DMS53 treated with DMSO at 0.1 percent for 48 hours (cell line): ENCODE measurements around the gene AGAP1.

Experiments used
- DNase-seq: peaks from one replicate; lab custom pipeline; 2025; ENCODE audit not compliant: unreplicated experiment; lab: John Stamatoyannopoulos, UW

Gene AGAP1

GRCh38 chr2:235507928-235508327 is 14.1 kb downstream of the AGAP1 start:
- DNase-seq, result no peak

GRCh38 chr2:235508371-235509160 is 14.7 kb downstream of the AGAP1 start:
- DNase-seq, result no peak

GRCh38 chr2:235510318-235510717 is 16.5 kb downstream of the AGAP1 start:
- DNase-seq, result no peak

- no peak for DNase-seq
Observed at GRCh38 chr2:235511187-235511661, 17.4 kb downstream of the AGAP1 start.

GRCh38 chr2:235511751-235512698 is 18.2 kb downstream of the AGAP1 start:
- no peak for DNase-seq

GRCh38 chr2:235512699-235513053 is 18.8 kb downstream of the AGAP1 start:
- DNase-seq, result no peak

DNA sequence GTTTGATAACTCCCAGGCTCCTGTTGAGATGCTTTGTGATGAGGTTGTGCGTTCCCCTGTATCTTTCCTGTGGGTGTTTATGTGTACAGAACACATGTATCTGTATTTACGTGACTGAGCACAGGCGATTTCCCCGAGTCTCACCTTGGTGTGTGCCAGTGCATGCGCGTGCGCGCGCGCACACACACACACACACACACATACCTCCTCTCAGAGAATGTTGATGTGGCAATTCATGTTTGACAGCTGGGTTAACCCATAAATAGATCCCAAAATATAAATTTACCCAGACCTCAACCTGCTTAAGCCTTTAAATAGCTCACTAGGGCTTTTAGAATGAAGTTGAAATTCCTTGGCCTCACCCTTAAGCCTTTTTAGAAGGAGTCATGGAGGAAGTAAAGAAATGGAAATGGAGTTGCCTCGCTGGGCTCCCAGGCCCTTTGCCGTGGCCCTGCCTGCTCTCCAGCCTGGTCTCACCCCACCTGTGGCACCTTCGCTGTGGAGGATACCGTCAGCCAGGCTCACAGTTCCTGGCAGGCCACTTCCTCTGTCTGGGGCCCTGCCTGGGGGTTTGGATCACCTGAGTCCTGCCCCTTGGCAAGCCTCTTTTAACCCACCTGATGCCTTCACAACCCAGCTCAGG is 20.3 kb downstream of the AGAP1 start:
- no peak for DNase-seq

GRCh38 chr2:235514627-235515363 is 21.0 kb downstream of the AGAP1 start:
- no peak for DNase-seq

GRCh38 chr2:235515364-235515742 is 21.5 kb downstream of the AGAP1 start:
- DNase-seq, result no peak

- no peak for DNase-seq
Observed at GRCh38 chr2:235515821-235516220, 22.0 kb downstream of the AGAP1 start.

GRCh38 chr2:235516257-235516656 is 22.4 kb downstream of the AGAP1 start:
- DNase-seq, result no peak

DNA sequence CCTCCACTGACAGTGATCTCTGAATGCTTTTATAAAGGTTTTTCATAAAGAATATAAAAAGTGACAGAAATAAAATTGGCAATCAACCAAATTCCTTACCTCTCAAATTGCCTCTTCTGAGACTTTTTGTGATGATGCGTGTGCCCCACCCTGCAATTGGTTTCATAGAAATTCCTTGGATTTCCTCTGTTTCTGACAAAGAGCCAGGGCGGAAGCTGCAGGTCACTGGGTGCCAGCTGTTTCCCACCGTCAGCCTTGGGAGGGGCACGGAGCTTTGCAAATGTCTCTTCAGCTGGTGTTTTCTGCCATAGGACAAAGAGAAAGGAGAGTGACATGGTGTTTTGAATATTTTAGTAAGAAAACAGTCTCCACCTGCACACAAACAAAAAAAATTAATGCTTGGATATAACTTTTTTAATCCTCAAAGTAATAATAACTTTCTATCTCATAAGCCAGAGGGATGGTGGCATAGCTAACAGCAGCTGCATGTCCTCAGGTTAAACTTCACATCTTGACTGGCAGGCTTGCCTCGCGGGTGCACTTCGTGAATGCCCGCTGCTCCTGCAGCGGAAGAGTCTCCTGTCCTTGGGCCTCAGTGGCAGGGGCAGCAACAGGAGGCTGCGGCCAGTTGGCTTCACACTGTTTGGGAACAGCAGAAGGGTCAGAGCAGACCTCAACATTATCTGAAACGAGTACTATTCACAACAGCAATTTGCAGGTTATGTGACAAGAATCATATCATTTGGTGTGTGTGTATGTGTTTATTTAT is 24.7 kb downstream of the AGAP1 start:
- DNase-seq, result no peak

DNA sequence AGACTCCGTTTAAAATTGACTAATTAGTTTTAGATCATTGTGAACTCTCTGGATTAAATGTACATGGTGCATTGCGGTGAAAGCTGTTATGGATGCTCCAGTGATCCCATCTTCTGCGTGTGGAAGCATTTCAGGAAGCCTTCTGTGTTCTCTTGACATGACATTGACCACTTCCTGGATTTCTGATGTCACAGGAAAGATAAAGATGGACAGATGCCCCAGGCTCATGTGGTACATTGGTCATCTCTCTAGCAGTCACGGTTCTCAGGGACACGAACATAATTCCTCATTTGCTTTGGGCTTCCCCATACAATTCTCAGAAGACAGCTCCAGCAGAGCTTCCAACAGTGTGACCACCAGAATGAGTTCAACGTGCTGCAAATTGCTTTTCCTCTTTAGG is 26.9 kb downstream of the AGAP1 start:
- no peak for DNase-seq

- DNase-seq, result no peak
Observed at GRCh38 chr2:235521844-235522243, 28.0 kb downstream of the AGAP1 start.

- DNase-seq, result no peak
Observed at GRCh38 chr2:235523021-235523420, 29.2 kb downstream of the AGAP1 start.

DNA sequence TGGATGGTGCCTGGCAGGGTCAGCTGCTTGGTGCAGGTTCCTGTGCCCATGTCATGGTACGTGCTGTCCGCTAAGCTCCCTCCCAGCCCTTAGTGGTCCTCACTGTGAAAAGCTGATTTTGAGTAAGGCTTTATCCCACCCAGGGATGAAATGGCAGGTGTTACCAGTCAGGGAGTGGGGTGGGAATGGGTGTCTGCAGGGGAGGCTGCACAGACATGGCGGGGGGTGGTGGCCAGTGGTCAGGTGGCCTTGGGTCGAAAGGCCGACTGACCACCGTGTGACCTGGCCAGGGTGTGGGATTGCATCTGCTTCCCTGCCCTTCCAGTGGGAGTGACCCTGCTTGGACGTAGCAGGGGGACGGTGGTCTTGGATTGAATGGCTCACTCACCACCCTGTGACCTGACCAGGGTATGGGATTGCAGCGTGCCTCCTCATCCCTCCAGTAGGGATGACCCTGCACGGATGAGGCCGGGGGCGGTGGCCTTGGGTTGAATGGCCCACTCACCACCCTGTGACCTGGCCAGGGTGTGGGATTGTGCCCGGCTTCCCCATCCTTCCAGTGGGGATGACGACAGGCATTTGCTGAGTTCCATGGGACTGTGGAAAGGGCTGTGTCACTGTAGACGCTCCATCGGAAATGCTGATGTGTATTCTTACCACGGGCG is 29.8 kb downstream of the AGAP1 start:
- DNase-seq, result no peak

DNA sequence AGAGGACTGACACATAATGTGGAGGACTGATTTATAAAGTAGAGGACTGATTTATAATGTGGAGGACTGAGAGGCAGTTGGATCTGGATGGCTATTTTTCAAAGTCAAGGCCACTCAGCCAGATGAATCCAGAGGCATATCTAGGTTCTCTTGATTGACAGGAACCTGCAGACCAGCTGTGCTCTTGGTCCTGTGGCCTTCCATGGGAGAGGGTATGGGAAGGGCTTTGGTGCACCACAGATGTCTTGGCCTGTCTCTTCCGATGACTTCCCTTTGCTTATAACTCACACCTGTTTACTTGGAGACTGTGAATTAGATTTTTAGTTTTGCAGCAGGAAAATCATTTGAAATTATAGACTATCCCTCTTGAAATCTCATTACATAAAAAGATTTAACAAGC is 32.3 kb downstream of the AGAP1 start:
- DNase-seq, result no peak

DNA sequence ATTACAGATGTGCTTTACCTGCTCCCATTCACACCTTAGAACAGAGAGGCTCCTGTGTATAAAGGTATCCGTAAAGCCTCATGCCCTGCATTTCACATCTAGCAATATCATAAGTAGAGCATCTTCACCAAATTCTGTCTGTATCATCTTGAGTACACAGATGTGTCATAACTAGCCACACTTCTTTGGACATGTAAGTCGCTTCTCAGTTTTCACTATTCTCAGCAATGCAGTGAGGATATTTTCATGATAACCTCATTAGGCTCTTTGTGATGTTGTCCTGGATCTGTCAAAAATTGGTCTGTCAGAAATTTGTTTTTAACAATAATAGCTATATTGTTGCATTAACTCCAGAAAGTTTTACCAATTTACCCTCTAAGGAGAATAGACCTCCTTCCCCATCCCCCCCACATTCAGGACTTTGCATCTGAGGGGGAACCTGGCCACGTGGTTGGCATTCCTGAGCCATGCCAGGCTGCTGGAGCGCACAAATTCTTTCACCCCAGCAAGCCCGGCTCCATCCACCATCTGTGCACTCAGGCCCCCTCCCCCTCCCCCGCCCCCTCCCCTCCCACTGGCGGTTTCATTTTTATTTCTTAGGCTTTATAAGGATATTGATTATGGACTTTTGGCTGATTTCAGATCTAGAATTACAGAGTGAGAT is 34.1 kb downstream of the AGAP1 start:
- no peak for DNase-seq

DNA sequence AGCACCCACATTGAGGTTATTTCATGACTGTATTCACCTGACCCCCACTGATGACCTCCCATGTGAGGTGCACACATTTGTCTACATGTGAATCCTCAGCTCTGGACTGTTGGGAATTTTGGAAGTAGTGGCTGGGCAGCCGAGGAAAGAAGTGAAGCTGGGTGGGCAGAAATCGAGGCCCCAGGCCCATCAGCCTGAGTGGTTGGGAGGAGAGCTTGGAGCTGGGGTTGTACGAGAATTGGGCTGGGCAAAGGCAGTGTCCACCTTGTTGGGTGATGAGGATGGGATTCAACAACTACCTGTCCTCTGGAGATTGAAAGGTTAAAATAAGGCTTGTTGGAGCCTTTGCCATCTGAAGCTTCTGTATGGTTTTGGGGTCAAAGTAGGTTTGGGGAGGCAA is 35.8 kb downstream of the AGAP1 start:
- no peak for DNase-seq
